Activated naive CD8-positive, alpha-beta T cell treated with anti-CD3 and anti-CD28 coated beads, Interleukin-2, amount 50 U/mL, for 24 hours (primary cell): Measurements from ENCODE around the gene CTNNA3.
"Not testable (repeated sequence)": the region's sequence is repeated elsewhere in the genome, so short reads cannot be mapped to it uniquely, and the experiment has no call there.

Source experiments
- ATAC-seq: fragments of 150-1000 bp; cut with Tn5 transposase; one replicate; pipeline ENCODE4 v1.10.0; 2021
- DNase-seq: peaks from one replicate; pipeline ENCODE4 v3.0.0; 2021
- H3K27ac Mint-ChIP-seq: one replicate; pipeline ENCODE4 v1.8.0; 2021; ENCODE audit warnings: mild to moderate bottlenecking, mixed read lengths
- H3K27me3 Mint-ChIP-seq: one replicate; pipeline ENCODE4 v1.8.0; 2021; ENCODE audit warnings: mixed read lengths
- H3K36me3 Mint-ChIP-seq: one replicate; pipeline ENCODE4 v1.8.0; 2021; ENCODE audit warnings: low read depth, mixed read lengths
- H3K4me1 Mint-ChIP-seq: one replicate; pipeline ENCODE4 v1.8.0; 2021; ENCODE audit warnings: mixed read lengths
- H3K4me3 Mint-ChIP-seq: one replicate; pipeline ENCODE4 v1.8.0; 2021; ENCODE audit warnings: mild to moderate bottlenecking, moderate library complexity, mixed read lengths
- H3K9me3 Mint-ChIP-seq: one replicate; pipeline ENCODE4 v1.8.0; 2021; ENCODE audit warnings: mixed read lengths

CTNNA3 gene

GRCh38 chr10:67530990-67531389, 165.0 kb downstream of the CTNNA3 start:
- not testable (repeated sequence) for DNase-seq, H3K4me3 Mint-ChIP-seq, H3K9me3 Mint-ChIP-seq, ATAC-seq, H3K4me1 Mint-ChIP-seq, H3K27ac Mint-ChIP-seq, H3K36me3 Mint-ChIP-seq
- H3K27me3 Mint-ChIP-seq: peaks cover 16% of the 10 kb centered on the region

GRCh38 chr10:67527351-67527750, 168.6 kb downstream of the CTNNA3 start:
- Mint-ChIP-seq H3K4me3 (no peak overlapping the region), H3K27me3 (peaks cover 8% of the 10 kb centered on the region), H3K36me3 (peaks cover 2% of the 10 kb centered on the region), H3K9me3 (no peaks in the 10 kb centered on the region), H3K4me1 (no peaks in the 10 kb centered on the region), H3K27ac (no peak overlapping the region)
- ATAC-seq (no peak), DNase-seq (no peak)

- no peak for ATAC-seq
- Mint-ChIP-seq H3K4me1 (no peaks in the 10 kb centered on the region), H3K27me3 (no peaks in the 10 kb centered on the region), H3K4me3 (no peak overlapping the region), H3K9me3 (no peaks in the 10 kb centered on the region), H3K36me3 (no peaks in the 10 kb centered on the region), H3K27ac (no peak overlapping the region)
- DNase-seq: no peak
Observed at GRCh38 chr10:67521546-67521945, 174.4 kb downstream of the CTNNA3 start.

- Mint-ChIP-seq H3K27me3 (no peaks in the 10 kb centered on the region), H3K4me1 (no peaks in the 10 kb centered on the region), H3K27ac (no peak overlapping the region), H3K9me3 (no peaks in the 10 kb centered on the region), H3K36me3 (no peaks in the 10 kb centered on the region), H3K4me3 (no peak overlapping the region)
- ATAC-seq (peak; percentile 73), DNase-seq (peak; percentile 16)
Observed at GRCh38 chr10:67520924-67521520, 175.0 kb downstream of the CTNNA3 start.

GRCh38 chr10:67519434-67519833, 176.6 kb downstream of the CTNNA3 start:
- no peak for ATAC-seq
- H3K27ac Mint-ChIP-seq: no peak overlapping the region
- no peak for DNase-seq
- no peaks in the 10 kb centered on the region for H3K4me1 Mint-ChIP-seq
- H3K36me3 Mint-ChIP-seq: no peaks in the 10 kb centered on the region
- no peak overlapping the region for H3K4me3 Mint-ChIP-seq
- no peaks in the 10 kb centered on the region for H3K27me3 Mint-ChIP-seq
- no peaks in the 10 kb centered on the region for H3K9me3 Mint-ChIP-seq

- Mint-ChIP-seq H3K27ac (no peak overlapping the region), H3K36me3 (no peaks in the 10 kb centered on the region), H3K4me1 (no peaks in the 10 kb centered on the region), H3K9me3 (no peaks in the 10 kb centered on the region), H3K4me3 (no peak overlapping the region), H3K27me3 (no peaks in the 10 kb centered on the region)
- ATAC-seq (no peak), DNase-seq (no peak)
Observed at GRCh38 chr10:67518756-67519155, 177.2 kb downstream of the CTNNA3 start.

- Mint-ChIP-seq H3K9me3 (no peaks in the 10 kb centered on the region), H3K4me3 (no peak overlapping the region)
- ATAC-seq: no peak
Observed at GRCh38 chr10:67518043-67518442, 178.0 kb downstream of the CTNNA3 start.

GRCh38 chr10:67506757-67507091, 189.3 kb downstream of the CTNNA3 start:
- Mint-ChIP-seq H3K4me3 (no peak overlapping the region), H3K27me3 (no peaks in the 10 kb centered on the region), H3K27ac (no peak overlapping the region), H3K9me3 (peaks cover 1% of the 10 kb centered on the region), H3K4me1 (no peaks in the 10 kb centered on the region), H3K36me3 (no peaks in the 10 kb centered on the region)
- no peak for ATAC-seq
- DNase-seq: no peak

More at GRCh38 chr10:67518043-67518442, 178.0 kb downstream of the CTNNA3 start:
- no peaks in the 10 kb centered on the region for H3K36me3 Mint-ChIP-seq
- no peak overlapping the region for H3K27ac Mint-ChIP-seq
- H3K27me3 Mint-ChIP-seq: no peaks in the 10 kb centered on the region
- DNase-seq: no peak
- no peaks in the 10 kb centered on the region for H3K4me1 Mint-ChIP-seq

- H3K4me1 Mint-ChIP-seq: no peaks in the 10 kb centered on the region
- H3K27ac Mint-ChIP-seq: no peak overlapping the region
- ATAC-seq: no peak
- H3K9me3 Mint-ChIP-seq: peaks cover 6% of the 10 kb centered on the region
- no peak for DNase-seq
- no peaks in the 10 kb centered on the region for H3K27me3 Mint-ChIP-seq
- H3K4me3 Mint-ChIP-seq: no peak overlapping the region
- no peaks in the 10 kb centered on the region for H3K36me3 Mint-ChIP-seq
Observed at GRCh38 chr10:67506083-67506756, 189.8 kb downstream of the CTNNA3 start.

GRCh38 chr10:67492317-67493019, 203.5 kb downstream of the CTNNA3 start:
- DNase-seq (no peak), ATAC-seq (no peak)
- Mint-ChIP-seq H3K4me3 (no peak overlapping the region), H3K27ac (no peak overlapping the region), H3K4me1 (no peaks in the 10 kb centered on the region), H3K27me3 (peaks cover 2% of the 10 kb centered on the region), H3K36me3 (no peaks in the 10 kb centered on the region), H3K9me3 (no peaks in the 10 kb centered on the region)

GRCh38 chr10:67487906-67488619, 207.9 kb downstream of the CTNNA3 start:
- Mint-ChIP-seq H3K4me3 (no peak overlapping the region), H3K27ac (no peak overlapping the region), H3K9me3 (no peaks in the 10 kb centered on the region), H3K4me1 (no peaks in the 10 kb centered on the region), H3K27me3 (peaks cover 2% of the 10 kb centered on the region), H3K36me3 (no peaks in the 10 kb centered on the region)
- ATAC-seq (no peak), DNase-seq (no peak)

- ATAC-seq (peak; percentile 63), DNase-seq (no peak)
- H3K36me3 Mint-ChIP-seq: no peaks in the 10 kb centered on the region
- H3K27me3 Mint-ChIP-seq: peaks cover 2% of the 10 kb centered on the region
- no peak overlapping the region for H3K4me3 Mint-ChIP-seq
- H3K9me3 Mint-ChIP-seq: no peaks in the 10 kb centered on the region
- H3K27ac Mint-ChIP-seq: no peak overlapping the region
- H3K4me1 Mint-ChIP-seq: no peaks in the 10 kb centered on the region
Observed at GRCh38 chr10:67487199-67487598, 208.8 kb downstream of the CTNNA3 start.

- no peak overlapping the region for H3K27ac Mint-ChIP-seq
- H3K9me3 Mint-ChIP-seq: peaks cover 21% of the 10 kb centered on the region
- no peak overlapping the region for H3K4me3 Mint-ChIP-seq
- no peak for DNase-seq
- peaks cover 2% of the 10 kb centered on the region for H3K27me3 Mint-ChIP-seq
- H3K4me1 Mint-ChIP-seq: no peaks in the 10 kb centered on the region
- ATAC-seq: no peak
- H3K36me3 Mint-ChIP-seq: peaks cover 2% of the 10 kb centered on the region
Observed at GRCh38 chr10:67477868-67478267, 218.1 kb downstream of the CTNNA3 start.

GRCh38 chr10:67476201-67476600, 219.8 kb downstream of the CTNNA3 start:
- no peak for DNase-seq
- H3K36me3 Mint-ChIP-seq: peaks cover 2% of the 10 kb centered on the region
- peaks cover 21% of the 10 kb centered on the region for H3K9me3 Mint-ChIP-seq
- no peaks in the 10 kb centered on the region for H3K4me1 Mint-ChIP-seq
- ATAC-seq: no peak
- H3K4me3 Mint-ChIP-seq: no peak overlapping the region
- peaks cover 2% of the 10 kb centered on the region for H3K27me3 Mint-ChIP-seq
- H3K27ac Mint-ChIP-seq: no peak overlapping the region
